Erythroblast (primary cell): Measurements from ENCODE around the gene EHD2.

Source experiments
- DNase-seq, 2 experiments: peaks; one replicate each; lab custom pipeline; 2025; lab: John Stamatoyannopoulos, UW
- GATA1 ChIP-seq: IDR thresholded peaks from 2 replicates; pipeline ENCODE4 v1.6.1; 2011; ENCODE audit warnings: low read depth, mild to moderate bottlenecking, control low read depth, low read length, moderate library complexity
- POLR2A ChIP-seq: IDR thresholded peaks from 2 replicates; pipeline ENCODE4 v1.6.1; 2011; ENCODE audit warnings: mild to moderate bottlenecking, low read length

The EHD2 gene

GRCh38 chr19:47679922-47680857 lies 33.0 kb upstream of the EHD2 start:
- TF ChIP-seq GATA1, result no peak
- no peak for TF ChIP-seq POLR2A
- DNase-seq, result no peak

DNA sequence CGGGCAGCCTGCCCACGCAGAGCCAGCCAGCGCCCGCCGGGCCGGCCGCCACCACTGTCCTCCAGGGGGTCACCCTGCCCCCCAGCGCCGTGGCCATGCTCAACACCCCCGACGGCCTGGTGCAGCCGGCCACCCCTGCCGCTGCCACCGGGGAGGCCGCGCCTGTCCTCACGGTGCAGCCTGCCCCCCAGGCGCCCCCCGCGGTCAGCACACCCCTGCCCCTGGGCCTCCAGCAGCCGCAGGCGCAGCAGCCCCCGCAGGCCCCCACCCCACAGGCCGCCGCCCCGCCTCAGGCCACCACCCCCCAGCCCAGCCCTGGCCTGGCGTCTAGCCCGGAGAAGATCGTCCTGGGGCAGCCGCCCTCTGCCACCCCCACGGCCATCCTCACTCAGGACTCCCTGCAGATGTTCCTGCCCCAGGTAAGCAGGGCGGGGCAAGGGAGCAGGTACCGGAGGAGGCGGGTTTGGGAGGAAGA lies 32.3 kb upstream of the EHD2 start:
- no peak for TF ChIP-seq POLR2A
- no peak for TF ChIP-seq GATA1
- DNase-seq, result peak; percentile 10 to 31

GRCh38 chr19:47681388-47681787 lies 31.8 kb upstream of the EHD2 start:
- DNase-seq, result no peak
- no peak for TF ChIP-seq POLR2A
- TF ChIP-seq GATA1, result no peak

- TF ChIP-seq POLR2A, result no peak
- TF ChIP-seq GATA1, result no peak
- no peak for DNase-seq
Measured at GRCh38 chr19:47681936-47682335, 31.3 kb upstream of the EHD2 start.

DNA sequence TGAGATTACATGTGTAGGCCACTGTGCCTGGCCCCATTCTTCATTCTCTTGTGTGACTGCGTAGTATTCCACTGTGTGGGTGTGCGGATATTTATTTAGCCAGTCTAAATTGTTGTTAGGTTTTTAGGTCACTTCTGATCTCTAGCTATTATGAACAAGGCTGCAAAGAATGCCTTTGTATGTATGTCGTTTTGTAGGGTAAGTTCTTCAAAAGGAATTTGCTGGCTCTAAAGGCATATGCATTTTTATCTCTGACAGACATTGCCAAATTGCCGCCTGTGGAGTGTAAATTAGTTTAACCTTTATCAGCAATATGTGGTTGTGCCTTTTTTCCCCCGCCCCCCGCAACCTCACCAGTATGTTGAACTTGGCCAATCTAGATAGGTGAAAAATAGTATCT lies 30.3 kb upstream of the EHD2 start:
- peak; percentile 67 to 86 for DNase-seq
- no peak for TF ChIP-seq POLR2A
- no peak for TF ChIP-seq GATA1

DNA sequence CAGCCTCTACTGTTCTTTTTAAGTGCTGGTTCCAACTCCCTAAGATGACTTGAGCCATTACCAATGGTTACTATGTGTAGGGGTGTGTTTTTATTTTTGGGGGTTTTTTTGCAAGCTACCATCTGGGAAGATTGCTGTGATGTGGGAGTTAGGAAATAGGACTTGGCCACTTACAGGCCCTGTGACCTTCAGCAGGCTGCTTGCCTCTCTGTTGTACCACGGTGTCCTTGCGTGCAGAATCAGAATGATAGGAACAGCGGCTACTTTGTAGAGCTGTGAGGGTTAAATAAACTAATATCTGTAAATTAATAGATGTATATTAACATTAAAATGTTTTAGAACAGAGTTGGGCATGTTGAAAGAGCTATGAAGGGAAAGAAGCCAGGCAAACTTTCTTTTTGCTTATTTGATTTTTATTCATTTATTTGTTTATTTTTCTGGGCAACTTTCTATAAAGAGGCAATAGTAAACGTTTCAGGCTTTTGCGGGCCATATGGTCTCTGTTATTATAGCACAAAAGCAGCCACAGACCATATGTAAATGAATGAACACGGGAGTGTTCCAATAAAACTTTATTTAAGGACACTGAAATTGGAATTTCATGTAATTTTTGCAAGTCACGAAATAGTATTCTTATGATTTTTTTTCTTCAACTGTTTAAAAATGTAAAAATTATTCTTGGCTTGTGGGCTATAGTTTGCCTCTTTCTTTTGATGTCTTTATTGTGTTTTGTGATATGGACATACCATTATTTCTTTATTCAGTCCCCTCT lies 26.4 kb upstream of the EHD2 start:
- no peak for DNase-seq
- TF ChIP-seq POLR2A, result no peak
- TF ChIP-seq GATA1, result no peak

GRCh38 chr19:47687906-47688305 lies 25.3 kb upstream of the EHD2 start:
- no peak for DNase-seq
- TF ChIP-seq GATA1 (no peak), POLR2A (no peak)

- no peak for DNase-seq
- no peak for TF ChIP-seq GATA1
- no peak for TF ChIP-seq POLR2A
Measured at GRCh38 chr19:47691090-47691489, 22.1 kb upstream of the EHD2 start.

GRCh38 chr19:47691782-47692181 lies 21.4 kb upstream of the EHD2 start:
- no peak for DNase-seq
- TF ChIP-seq GATA1 (no peak), POLR2A (no peak)

DNA sequence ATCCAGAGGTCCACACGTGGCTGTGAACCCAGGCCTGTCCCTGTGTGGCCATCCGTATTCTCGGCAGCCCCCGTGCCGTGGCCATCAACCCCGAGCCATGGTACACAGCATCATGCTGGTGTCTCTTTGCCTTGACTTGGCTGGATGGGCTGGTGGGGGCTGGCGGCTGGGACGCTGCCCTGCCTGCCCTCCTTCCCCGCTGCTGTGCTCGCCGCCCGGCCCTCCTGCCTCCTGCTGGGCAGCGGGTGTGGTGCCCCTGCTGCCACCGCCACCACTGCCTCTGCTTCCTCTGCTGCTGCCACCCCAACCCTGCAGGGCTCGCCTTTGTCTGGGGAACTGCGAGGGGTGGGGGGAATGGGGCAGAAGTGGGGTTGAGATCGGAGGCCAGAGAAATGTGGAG lies 19.7 kb upstream of the EHD2 start:
- TF ChIP-seq POLR2A, result no peak
- no peak for TF ChIP-seq GATA1
- DNase-seq, result no peak

- TF ChIP-seq POLR2A (no peak), GATA1 (no peak)
- no peak for DNase-seq
Measured at GRCh38 chr19:47693903-47694302, 19.3 kb upstream of the EHD2 start.

- no peak for DNase-seq
- TF ChIP-seq GATA1 (no peak), POLR2A (no peak)
Measured at GRCh38 chr19:47694466-47695273, 18.6 kb upstream of the EHD2 start.
